AG09319 (cell line): ENCODE measurements around the gene SLC12A9.

Source experiments
- DNase-seq: peaks from one replicate; pipeline ENCODE4 v3.0.0-alpha.2; 2010; ENCODE audit warnings: low read depth; ENCODE audit errors: extremely low read depth
- TF ChIP-seq, protein P1 (sequence below): IDR thresholded peaks from 2 replicates; pipeline ENCODE4 v1.5.1; 2011; ENCODE audit warnings: low read depth, mild to moderate bottlenecking, inconsistent platforms, low read length, moderate library complexity

The SLC12A9 gene

DNA sequence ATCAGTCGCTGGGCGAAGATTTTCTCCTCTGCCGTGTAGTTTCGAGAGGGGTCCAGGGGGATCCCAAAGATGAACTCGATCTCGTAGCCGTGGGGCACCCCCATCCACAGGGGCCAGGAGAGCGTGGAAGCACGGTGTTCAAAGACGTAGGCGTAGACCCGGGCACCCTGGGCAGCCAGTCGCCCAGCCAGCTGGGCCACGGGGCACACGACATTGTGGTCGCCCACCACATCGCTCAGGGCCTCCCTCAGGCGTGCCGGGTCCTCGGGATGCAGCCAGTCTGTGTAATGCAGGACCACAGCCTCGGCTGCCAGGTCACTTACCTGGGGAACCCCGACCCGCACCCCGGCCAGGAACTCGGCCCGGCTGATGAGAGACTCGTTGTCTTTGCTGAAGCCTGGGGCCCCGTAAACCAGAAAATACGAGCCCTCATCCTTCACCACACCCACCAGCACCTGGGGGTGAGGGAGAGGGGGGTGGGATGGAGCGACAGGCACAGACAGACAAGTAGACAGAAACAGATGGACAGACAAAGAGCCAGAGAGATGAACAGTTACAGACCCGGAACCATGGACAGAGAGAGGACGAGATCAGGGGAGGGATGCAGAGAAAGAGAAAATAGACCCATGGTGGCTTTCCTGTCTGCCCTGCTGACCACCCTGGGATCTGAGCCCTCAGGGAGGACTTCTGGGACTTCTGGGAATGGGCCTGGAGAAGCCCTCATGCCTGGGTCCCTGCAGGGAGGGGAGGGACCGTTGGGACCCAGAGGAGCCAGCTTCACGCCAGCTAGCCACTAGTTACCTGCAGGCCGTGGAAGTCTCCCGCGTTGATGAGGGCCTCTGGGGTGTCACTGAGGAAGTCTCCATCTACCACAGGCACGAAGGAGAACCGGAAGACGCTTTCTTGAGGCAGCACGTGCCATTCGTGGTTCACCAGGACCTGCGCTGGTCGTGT is 40.1 kb downstream of the SLC12A9 start:
- no peak for DNase-seq
- TF ChIP-seq, protein P1, sequence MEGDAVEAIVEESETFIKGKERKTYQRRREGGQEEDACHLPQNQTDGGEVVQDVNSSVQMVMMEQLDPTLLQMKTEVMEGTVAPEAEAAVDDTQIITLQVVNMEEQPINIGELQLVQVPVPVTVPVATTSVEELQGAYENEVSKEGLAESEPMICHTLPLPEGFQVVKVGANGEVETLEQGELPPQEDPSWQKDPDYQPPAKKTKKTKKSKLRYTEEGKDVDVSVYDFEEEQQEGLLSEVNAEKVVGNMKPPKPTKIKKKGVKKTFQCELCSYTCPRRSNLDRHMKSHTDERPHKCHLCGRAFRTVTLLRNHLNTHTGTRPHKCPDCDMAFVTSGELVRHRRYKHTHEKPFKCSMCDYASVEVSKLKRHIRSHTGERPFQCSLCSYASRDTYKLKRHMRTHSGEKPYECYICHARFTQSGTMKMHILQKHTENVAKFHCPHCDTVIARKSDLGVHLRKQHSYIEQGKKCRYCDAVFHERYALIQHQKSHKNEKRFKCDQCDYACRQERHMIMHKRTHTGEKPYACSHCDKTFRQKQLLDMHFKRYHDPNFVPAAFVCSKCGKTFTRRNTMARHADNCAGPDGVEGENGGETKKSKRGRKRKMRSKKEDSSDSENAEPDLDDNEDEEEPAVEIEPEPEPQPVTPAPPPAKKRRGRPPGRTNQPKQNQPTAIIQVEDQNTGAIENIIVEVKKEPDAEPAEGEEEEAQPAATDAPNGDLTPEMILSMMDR = no peak

DNA sequence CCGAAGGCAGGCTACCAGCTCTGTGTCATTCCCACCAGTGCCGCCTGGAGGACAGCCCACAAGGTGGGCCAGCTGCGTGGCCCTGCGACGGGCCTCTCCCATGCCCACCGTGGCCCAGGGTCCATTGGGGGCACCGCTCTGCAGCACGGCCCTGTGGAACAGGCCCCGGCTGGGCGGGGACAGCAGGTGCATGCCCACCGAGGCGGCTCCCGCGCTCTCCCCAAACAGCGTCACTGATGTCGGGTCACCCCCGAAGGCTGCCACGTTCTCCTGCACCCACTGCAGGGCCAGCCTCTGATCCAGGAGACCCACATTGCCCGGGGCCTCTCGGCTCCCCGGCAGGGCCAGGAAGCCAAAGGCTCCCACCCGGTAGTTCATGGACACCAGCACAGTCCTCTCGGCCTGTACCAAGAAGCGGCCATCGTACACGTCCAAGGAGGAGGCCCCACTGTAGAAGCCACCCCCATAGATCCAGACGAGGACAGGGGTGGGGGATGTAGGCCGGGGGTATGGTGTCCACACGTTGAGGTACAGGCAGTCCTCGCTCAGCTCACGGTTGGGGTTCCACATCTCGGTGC is 40.9 kb downstream of the SLC12A9 start:
- no peak for DNase-seq
- TF ChIP-seq, protein P1 = no peak

DNA sequence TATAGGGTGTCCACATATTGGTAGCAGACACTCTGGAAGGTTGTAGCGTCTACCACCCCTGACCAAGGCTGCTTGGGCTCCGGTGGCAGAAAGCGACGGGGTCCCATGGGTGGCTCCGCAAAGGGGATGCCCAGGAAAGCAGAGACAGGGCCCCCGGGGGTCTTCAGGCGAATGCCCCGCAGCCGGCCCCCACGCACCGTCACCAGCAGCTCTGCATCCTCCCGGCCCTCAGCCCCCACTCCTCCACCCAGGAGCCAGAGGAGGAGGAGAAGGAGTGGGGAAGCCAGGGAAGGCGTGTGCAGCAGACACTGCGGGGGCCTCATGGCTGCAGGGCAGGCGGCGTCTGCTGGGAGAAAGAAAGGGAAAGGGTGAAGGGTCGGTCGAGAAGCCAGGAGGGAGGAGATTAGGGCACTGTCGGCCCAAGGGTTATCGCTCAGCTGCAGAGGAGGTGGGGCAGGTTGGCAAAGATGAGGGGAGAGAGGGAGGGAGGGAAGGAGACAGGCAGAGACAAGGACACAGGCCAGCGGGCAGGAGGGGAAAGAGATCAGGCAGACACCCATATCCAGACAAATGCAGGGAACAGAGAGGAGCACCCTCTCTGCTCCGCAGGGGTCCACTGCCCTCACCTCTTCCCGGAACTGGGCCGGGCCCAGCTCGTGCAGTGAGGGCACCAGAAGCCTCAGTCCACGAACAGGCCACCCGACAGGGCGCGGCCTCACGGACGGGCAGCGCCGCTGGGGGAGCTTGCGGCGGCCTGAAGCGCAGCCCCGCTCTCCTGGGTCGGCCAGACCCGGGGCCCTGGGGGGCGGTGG is 41.6 kb downstream of the SLC12A9 start:
- DNase-seq = no peak
- TF ChIP-seq, protein P1 = no peak

DNA sequence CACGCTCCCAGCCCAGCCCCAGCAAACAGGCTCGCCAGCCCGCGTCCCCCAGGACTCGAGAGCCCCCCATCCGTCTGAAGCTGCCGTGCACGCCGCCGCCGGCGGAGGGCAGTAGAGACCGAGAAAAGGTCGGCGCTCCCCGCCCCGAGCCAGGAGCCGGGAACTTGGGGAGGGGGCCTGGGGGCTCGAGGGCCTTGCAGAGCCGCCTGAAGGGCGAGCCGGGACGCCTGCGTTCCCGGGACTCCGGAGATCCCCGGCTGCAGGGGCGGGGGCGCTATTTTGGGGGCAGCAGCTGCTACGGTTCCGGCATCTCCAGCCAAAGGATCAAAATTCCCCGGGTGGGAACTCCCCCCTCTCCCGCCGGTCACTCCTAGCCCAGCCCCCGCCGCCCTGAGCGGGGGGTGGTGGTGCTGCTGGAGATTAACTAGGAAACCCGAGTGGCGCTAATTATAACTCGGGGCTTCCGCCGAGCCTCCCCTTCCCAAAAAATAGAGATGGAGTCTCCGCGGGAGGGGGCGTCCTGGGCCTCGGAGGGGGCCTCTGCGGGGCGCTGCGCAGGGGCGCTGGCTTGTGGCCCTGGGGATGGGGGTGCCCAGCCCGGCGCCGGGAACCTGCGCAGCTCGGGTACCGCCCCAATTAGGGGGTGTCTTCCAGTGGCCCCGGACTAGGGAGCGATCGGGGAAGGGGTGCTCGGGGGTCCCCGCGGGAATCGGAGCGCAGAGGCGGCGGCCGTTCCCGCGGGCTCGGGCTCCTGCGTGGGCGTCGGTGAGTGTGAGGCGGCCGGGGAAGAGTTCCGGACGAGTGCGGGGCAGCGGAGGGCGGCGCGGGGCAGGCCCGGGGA is 42.6 kb downstream of the SLC12A9 start:
- TF ChIP-seq, protein P1 = peak; percentile 74

DNA sequence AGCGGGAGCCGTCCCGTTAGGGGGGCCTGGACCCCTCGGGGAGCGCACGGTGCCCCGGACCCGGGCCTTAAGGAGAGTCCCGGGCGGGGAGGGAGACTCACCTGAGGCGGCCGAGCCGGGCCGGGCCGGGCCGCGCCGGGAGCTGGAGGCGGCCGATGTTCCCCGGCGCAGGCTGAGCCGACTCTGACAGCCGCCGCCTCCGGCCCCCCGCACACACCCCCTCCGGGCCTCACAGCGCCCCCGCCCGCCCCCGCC is 43.1 kb downstream of the SLC12A9 start, which contains the start of gene ACHE:
TSS of gene ACHE (minus strand) at position 188 of the 255 bp plus-strand sequence. CDS start 1,656 bp downstream, outside the sequence.
- TF ChIP-seq, protein P1 = no peak
- DNase-seq = no peak

More for the DNA sequence above, 42.6 kb downstream of the SLC12A9 start:
- no peak for DNase-seq

DNA sequence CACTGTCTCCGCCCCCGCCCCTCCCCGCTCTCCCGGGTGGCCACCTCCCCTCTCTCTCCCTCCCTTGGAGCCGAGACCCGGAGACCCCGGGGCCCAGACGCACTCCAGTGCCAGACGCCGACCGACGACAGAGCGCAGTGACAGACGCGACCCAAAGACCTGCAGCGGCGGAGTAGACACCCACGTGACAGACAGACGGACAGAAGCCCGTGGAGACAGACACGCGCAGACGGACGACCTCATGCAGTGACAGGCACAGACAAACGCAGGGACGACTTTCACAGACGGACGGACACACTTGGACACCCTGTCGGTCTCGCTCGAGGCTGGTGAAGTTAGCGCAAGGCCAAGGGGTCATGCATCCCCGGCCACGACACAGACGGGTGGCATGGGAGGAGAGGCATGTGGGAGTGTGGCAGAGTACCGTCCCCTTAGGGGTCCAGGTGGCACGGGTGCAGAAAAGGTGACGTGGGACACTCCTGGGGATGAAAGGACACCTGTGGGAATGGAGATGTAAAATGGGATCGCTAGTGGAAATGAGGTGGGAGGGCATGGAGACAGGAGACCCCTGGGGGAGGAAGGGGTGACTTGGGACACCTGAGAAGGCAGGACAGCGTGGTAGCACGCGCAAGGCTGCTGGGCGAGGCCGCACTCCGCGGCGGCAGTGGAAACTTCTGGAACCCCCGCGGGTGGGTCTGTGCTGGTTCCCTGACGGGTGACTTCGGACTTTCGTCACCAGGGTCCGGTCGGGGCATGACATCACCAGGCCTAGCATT is 43.6 kb downstream of the SLC12A9 start:
- no peak for DNase-seq
- TF ChIP-seq, protein P1 = no peak
